Ovary (tissue), 3 donors: ENCODE results near the gene KREMEN1.

Experiments
- POLR2A ChIP-seq: fragments of 450-650 bp; IDR thresholded peaks from one replicate; pipeline ENCODE4 v1.6.1; 2017; ENCODE audit warnings: antibody characterized with exemption, mild to moderate bottlenecking, moderate library complexity
- TF ChIP-seq, protein P1 (sequence below), 3 donors: fragments of 450-650 bp in 2 of 3; fragments of 200-600 bp in 1 of 3; IDR thresholded peaks; one replicate each; pipeline versions ENCODE4 v1.5.1 to v1.8.0; 2016 to 2022; ENCODE audit warnings: antibody characterized with exemption in 3 of 3, mild to moderate bottlenecking in 1 of 3
- donor health status: DM: no; HTN: no; CAD: no.

DNA sequence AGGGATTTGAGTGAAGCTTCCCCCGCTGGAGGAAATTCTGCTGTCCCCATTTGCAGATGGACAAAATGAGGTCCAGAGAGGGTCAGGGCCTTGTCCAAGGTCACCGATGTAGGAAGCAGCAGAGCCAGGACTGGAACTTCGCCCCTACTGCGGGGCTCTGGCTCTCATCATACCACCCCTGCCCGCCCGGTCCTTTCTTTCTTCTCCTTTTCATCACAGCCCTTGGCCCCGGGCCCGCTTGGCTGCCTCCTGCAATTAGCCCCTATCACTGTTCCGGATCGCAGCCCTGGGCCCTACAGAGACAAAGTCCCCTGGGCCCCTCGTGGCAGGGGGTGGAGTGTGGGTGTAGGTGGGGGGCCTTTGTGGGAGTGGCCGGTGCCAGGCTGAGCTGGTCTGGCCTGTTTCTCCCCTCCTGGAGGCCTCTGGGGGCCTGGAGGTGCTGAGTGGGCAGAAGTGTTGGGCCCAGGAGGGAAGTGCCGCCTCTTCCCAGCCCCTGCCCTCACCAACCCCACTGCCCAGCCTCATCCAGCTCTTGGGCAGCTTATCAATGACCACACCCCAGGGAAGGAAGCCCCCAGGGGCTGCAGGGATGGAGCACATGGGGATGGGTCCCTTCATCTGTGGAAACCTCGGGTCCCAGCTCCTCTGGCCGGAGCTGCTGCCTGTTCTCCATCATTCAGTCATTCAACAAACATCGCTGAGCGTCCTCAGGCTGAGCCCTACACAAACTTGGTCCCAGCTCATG lies 136.2 kb downstream of the KREMEN1 start:
- TF ChIP-seq, protein P1, sequence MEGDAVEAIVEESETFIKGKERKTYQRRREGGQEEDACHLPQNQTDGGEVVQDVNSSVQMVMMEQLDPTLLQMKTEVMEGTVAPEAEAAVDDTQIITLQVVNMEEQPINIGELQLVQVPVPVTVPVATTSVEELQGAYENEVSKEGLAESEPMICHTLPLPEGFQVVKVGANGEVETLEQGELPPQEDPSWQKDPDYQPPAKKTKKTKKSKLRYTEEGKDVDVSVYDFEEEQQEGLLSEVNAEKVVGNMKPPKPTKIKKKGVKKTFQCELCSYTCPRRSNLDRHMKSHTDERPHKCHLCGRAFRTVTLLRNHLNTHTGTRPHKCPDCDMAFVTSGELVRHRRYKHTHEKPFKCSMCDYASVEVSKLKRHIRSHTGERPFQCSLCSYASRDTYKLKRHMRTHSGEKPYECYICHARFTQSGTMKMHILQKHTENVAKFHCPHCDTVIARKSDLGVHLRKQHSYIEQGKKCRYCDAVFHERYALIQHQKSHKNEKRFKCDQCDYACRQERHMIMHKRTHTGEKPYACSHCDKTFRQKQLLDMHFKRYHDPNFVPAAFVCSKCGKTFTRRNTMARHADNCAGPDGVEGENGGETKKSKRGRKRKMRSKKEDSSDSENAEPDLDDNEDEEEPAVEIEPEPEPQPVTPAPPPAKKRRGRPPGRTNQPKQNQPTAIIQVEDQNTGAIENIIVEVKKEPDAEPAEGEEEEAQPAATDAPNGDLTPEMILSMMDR (IDR thresholded peaks at IDR 0.05): no peak
- TF ChIP-seq POLR2A: no peak
